ENCODE measurements around the gene PLCZ1. TPM values are rescaled to one million over a fixed set of nuclear protein-coding genes. Genes with fewer than 3 reads are reported as not detected.

PLCZ1 gene
- total and polyA plus RNA-seq, 2 donors (not counting 1 experiment from before 2014, with no cell fraction given): not detected

DNA sequence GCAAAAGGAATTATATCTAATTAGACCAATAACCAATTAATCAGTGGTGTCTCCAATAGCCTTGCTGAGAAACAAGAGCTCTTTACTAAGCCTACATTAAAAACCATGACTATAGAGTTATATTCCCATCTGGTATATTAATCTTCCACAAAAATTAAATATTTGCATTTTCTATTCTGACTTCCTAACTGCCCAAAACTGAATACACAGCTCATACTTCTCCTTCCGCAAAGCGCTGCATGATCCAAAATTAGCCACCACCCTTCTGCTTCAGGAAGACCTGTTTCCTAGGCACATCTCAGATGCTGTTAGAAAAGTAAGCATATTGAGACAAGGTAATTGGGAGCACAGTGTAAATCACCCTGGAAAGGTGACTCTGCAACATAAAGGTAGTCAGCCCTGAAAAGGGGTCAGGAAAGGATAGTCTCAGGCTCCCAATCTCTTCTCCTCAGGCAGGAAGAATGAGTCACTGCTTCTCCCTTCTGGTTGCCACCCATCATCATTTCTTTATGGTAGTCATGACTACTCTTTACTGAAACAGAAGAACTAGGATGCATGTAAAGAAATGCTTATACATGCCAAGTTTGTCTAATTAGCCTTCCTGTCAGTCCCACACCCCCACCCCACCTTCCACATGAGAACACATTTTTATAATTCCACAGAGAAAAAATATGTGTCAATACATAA is 54.3 kb downstream of the PLCZ1 start:
- H2AFZ ChIP-seq (ENCODE audit: low read length): no peak overlapping the region
- H3K4me3 ChIP-seq (replicated peaks in 1 of 4; ENCODE audit: control extremely low read depth in 1 of 4, insufficient read depth in 1 of 4, low read depth in 3 of 4, low read length in 4 of 4): no peak overlapping the region
- no peaks in the 10 kb centered on the region for H4K20me1 ChIP-seq (ENCODE audit: control insufficient read depth, extremely low read depth, insufficient read depth, low read length)
- no peaks in the 10 kb centered on the region for H3K9me3 ChIP-seq (ENCODE audit: control insufficient read depth, insufficient read depth, low read depth, low read length)
- TF ChIP-seq EZH2 (IDR thresholded peaks at IDR 0.05; ENCODE audit: low read length, missing control alignments): no peak
- TF ChIP-seq, protein P1, sequence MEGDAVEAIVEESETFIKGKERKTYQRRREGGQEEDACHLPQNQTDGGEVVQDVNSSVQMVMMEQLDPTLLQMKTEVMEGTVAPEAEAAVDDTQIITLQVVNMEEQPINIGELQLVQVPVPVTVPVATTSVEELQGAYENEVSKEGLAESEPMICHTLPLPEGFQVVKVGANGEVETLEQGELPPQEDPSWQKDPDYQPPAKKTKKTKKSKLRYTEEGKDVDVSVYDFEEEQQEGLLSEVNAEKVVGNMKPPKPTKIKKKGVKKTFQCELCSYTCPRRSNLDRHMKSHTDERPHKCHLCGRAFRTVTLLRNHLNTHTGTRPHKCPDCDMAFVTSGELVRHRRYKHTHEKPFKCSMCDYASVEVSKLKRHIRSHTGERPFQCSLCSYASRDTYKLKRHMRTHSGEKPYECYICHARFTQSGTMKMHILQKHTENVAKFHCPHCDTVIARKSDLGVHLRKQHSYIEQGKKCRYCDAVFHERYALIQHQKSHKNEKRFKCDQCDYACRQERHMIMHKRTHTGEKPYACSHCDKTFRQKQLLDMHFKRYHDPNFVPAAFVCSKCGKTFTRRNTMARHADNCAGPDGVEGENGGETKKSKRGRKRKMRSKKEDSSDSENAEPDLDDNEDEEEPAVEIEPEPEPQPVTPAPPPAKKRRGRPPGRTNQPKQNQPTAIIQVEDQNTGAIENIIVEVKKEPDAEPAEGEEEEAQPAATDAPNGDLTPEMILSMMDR (conservative IDR thresholded peaks at IDR 0.05 in 1 of 2, IDR thresholded peaks at IDR 0.05 in 1 of 2; ENCODE audit: low read depth in 1 of 2, low read length in 2 of 2): no peak
- H3K4me1 ChIP-seq (ENCODE audit: control insufficient read depth, extremely low read depth, insufficient read depth, low read length): no peaks in the 10 kb centered on the region
- H3K79me2 ChIP-seq (ENCODE audit: control insufficient read depth, insufficient read depth, low read length): no peaks in the 10 kb centered on the region
- no peaks in the 10 kb centered on the region for H3K36me3 ChIP-seq (ENCODE audit: control insufficient read depth, insufficient read depth, low read length)
- peak; percentile 5 to 39 for DNase-seq (ENCODE audit: low read depth in 2 of 2)
- H3K4me2 ChIP-seq (ENCODE audit: extremely low read depth, insufficient read depth, low read length): no peak overlapping the region
- H3K27me3 ChIP-seq (ENCODE audit: control insufficient read depth, insufficient read depth, low read length): no peaks in the 10 kb centered on the region
- H3K9ac ChIP-seq (ENCODE audit: insufficient read depth, low read length): no peak overlapping the region
- H3K27ac ChIP-seq (ENCODE audit: insufficient read depth, low read length): no peak overlapping the region

- no peak for DNase-seq (ENCODE audit: low read depth in 2 of 2)
- Histone ChIP-seq H3K9me3 (ENCODE audit: control insufficient read depth, insufficient read depth, low read depth, low read length) (no peaks in the 10 kb centered on the region), H3K4me2 (ENCODE audit: extremely low read depth, insufficient read depth, low read length) (no peak overlapping the region), H3K36me3 (ENCODE audit: control insufficient read depth, insufficient read depth, low read length) (no peaks in the 10 kb centered on the region), H3K4me3 (replicated peaks in 1 of 4; ENCODE audit: control extremely low read depth in 1 of 4, insufficient read depth in 1 of 4, low read depth in 3 of 4, low read length in 4 of 4) (no peak overlapping the region), H3K27ac (ENCODE audit: insufficient read depth, low read length) (no peak overlapping the region), H3K9ac (ENCODE audit: insufficient read depth, low read length) (no peak overlapping the region), H3K79me2 (ENCODE audit: control insufficient read depth, insufficient read depth, low read length) (no peaks in the 10 kb centered on the region), H3K4me1 (ENCODE audit: control insufficient read depth, extremely low read depth, insufficient read depth, low read length) (no peaks in the 10 kb centered on the region), H2AFZ (ENCODE audit: low read length) (no peak overlapping the region), H3K27me3 (ENCODE audit: control insufficient read depth, insufficient read depth, low read length) (no peaks in the 10 kb centered on the region), H4K20me1 (ENCODE audit: control insufficient read depth, extremely low read depth, insufficient read depth, low read length) (no peaks in the 10 kb centered on the region)
- TF ChIP-seq EZH2 (IDR thresholded peaks at IDR 0.05; ENCODE audit: low read length, missing control alignments): no peak
- TF ChIP-seq, protein P1 (conservative IDR thresholded peaks at IDR 0.05 in 1 of 2, IDR thresholded peaks at IDR 0.05 in 1 of 2; ENCODE audit: low read depth in 1 of 2, low read length in 2 of 2): no peak
These were observed 56.0 kb downstream of the PLCZ1 start for GRCh38 chr12:18681818-18682217.

DNA sequence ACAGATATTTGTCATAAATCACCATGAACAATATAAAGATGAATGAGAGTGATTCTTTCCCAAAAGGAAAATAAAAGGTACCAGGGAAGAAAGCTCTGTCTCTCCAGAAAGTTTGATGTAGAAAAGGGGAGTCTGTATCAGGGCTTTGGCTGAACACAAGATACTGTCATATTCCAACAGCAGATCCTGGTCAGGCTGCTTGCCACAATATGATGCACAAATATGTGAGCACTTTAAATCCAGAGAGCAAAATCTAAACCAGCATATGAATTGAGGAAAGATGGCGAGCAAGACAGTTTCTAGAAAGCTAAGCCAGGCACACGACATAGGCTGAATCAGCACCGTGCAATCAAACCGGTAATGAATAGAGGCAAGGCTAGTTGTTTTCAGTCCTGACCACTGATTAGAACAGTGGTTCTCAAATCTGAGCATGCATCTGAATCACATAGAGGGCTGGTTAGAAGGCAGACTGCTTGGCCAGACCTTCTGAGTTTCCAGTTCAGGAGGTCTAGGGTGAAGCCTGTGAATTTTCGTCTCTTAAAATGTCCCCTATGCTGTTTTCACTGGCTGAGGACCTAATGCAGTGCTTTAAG is 60.7 kb downstream of the PLCZ1 start:
- Histone ChIP-seq H4K20me1 (ENCODE audit: control insufficient read depth, extremely low read depth, insufficient read depth, low read length) (no peaks in the 10 kb centered on the region), H3K27me3 (ENCODE audit: control insufficient read depth, insufficient read depth, low read length) (no peaks in the 10 kb centered on the region), H3K79me2 (ENCODE audit: control insufficient read depth, insufficient read depth, low read length) (no peaks in the 10 kb centered on the region), H3K9me3 (ENCODE audit: control insufficient read depth, insufficient read depth, low read depth, low read length) (no peaks in the 10 kb centered on the region), H3K4me1 (ENCODE audit: control insufficient read depth, extremely low read depth, insufficient read depth, low read length) (no peaks in the 10 kb centered on the region), H2AFZ (ENCODE audit: low read length) (peak overlapping the region; percentile 3), H3K27ac (ENCODE audit: insufficient read depth, low read length) (no peak overlapping the region), H3K4me2 (ENCODE audit: extremely low read depth, insufficient read depth, low read length) (no peak overlapping the region), H3K4me3 (replicated peaks in 1 of 4; ENCODE audit: control extremely low read depth in 1 of 4, insufficient read depth in 1 of 4, low read depth in 3 of 4, low read length in 4 of 4) (no peak overlapping the region), H3K9ac (ENCODE audit: insufficient read depth, low read length) (no peak overlapping the region), H3K36me3 (ENCODE audit: control insufficient read depth, insufficient read depth, low read length) (no peaks in the 10 kb centered on the region)
- TF ChIP-seq, protein P1 (conservative IDR thresholded peaks at IDR 0.05 in 1 of 2, IDR thresholded peaks at IDR 0.05 in 1 of 2; ENCODE audit: low read depth in 1 of 2, low read length in 2 of 2): no peak
- TF ChIP-seq EZH2 (IDR thresholded peaks at IDR 0.05; ENCODE audit: low read length, missing control alignments): no peak
- DNase-seq (ENCODE audit: low read depth in 2 of 2): peak in 1 of 2 donors; percentile 20

Measured in fibroblast of lung (primary cell).